Ascending aorta (tissue), 2 donors: ENCODE data around the gene HNRNPAB. TPM values are rescaled to one million over a fixed set of nuclear protein-coding genes. Genes with fewer than 3 reads are reported as not detected.

Experiments
- DNase-seq, 2 donors: peaks; one replicate each; pipeline ENCODE4 v3.0.0-alpha.2; 2019; ENCODE audit warnings: low spot score in 2 of 2
- H3K27ac ChIP-seq, 2 donors: fragments of 200-600 bp; sonication (generic); one replicate each; pipeline ENCODE4 v1.5.1; 2016 to 2017; ENCODE audit warnings: mild to moderate bottlenecking in 1 of 2
- H3K27me3 ChIP-seq: fragments of 200-600 bp; sonication (generic); one replicate; pipeline ENCODE4 v1.5.1; 2017
- H3K36me3 ChIP-seq, 2 donors: fragments of 200-600 bp; sonication (generic); one replicate each; pipeline ENCODE4 v1.5.1; 2016
- H3K4me1 ChIP-seq, 2 donors: fragments of 200-600 bp; sonication (generic); one replicate each; pipeline ENCODE4 v1.5.1; 2016 to 2017; ENCODE audit warnings: mild to moderate bottlenecking in 1 of 2
- H3K4me3 ChIP-seq, 2 donors: fragments of 200-600 bp; sonication (generic); one replicate each; pipeline ENCODE4 v1.5.1; 2016 to 2017; ENCODE audit warnings: mild to moderate bottlenecking in 1 of 2
- H3K9me3 ChIP-seq, 2 donors: fragments of 200-600 bp; sonication (generic); one replicate each; pipeline ENCODE4 v1.5.1; 2016
- CTCF ChIP-seq, 3 experiments: fragments of 200-600 bp in 2 of 3; fragments of 450-650 bp in 1 of 3; sonication (generic) in 2 of 3; IDR thresholded peaks; one replicate each; pipeline ENCODE4 v1.5.1; 2016 to 2019; ENCODE audit warnings: antibody characterized with exemption in 3 of 3, mild to moderate bottlenecking in 1 of 3, moderate library complexity in 1 of 3
- intact Hi-C: fragments of 100-400 bp; cut with DNase I; formaldehyde crosslinking; loops from one replicate; pipeline ENCODE4 v1.15.1; 2023
- total RNA-seq: library from RNA; depleted of rRNA; stranded (reverse); fragments of >200 nt; gene quantifications from one replicate; pipeline ENCODE4 v1.1.0, GENCODE V29; 2016

The HNRNPAB gene
- total RNA-seq, 1 donor from 2014 or later = 99.2 TPM

DNA sequence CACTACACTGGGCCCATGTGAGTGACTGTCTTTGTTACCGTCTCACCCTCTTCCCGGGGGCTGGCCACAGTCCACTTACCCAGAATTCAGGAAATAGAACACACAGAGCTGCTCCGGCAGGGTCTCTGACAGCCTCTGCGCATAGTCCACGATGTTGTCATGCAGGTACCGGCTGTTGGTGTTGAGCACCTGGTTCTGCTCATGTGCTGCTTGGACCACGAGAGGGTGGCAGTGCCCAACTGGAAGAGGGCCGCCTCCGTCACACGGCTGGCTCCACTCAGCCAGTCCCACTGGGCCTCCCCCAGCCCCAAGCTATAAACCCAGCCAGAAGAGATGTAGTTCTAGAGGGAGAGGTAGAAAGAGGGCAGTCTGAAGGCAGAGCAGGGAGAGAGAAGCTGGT, 25.5 kb downstream of the HNRNPAB start:
- H3K27me3 ChIP-seq = no peaks in the 10 kb centered on the region
- no peak for TF ChIP-seq CTCF (IDR thresholded peaks at IDR 0.05)
- peaks cover 10 to 18% of the 10 kb centered on the region in 2 donors for H3K4me1 ChIP-seq
- peaks cover 16 to 42% of the 10 kb centered on the region in 2 donors for H3K36me3 ChIP-seq
- H3K4me3 ChIP-seq = no peak overlapping the region
- H3K27ac ChIP-seq = no peak overlapping the region
- DNase-seq = no peak
- intact Hi-C loops = loop anchor here (5.0 kb wide), 1 partner anchor 1502 kb away; the partner anchor contains the start of gene MAML1
- no peaks in the 10 kb centered on the region for H3K9me3 ChIP-seq

- Histone ChIP-seq H3K27ac (peak overlapping the region; percentile 97), H3K27me3 (no peaks in the 10 kb centered on the region), H3K4me1 (peaks cover 10 to 18% of the 10 kb centered on the region in 2 donors), H3K9me3 (no peaks in the 10 kb centered on the region), H3K36me3 (peaks cover 16 to 38% of the 10 kb centered on the region in 2 donors), H3K4me3 (peak overlapping the region; percentile 81 to 87)
- intact Hi-C loops = loop anchor here (5.0 kb wide), 1 partner anchor 1501 kb away; the partner anchor contains the start of gene MAML1
- no peak for TF ChIP-seq CTCF (IDR thresholded peaks at IDR 0.05)
- DNase-seq = peak in 1 of 2 donors; percentile 79
Observed at GRCh38 chr5:178230879-178231538, 26.7 kb downstream of the HNRNPAB start.

DNA sequence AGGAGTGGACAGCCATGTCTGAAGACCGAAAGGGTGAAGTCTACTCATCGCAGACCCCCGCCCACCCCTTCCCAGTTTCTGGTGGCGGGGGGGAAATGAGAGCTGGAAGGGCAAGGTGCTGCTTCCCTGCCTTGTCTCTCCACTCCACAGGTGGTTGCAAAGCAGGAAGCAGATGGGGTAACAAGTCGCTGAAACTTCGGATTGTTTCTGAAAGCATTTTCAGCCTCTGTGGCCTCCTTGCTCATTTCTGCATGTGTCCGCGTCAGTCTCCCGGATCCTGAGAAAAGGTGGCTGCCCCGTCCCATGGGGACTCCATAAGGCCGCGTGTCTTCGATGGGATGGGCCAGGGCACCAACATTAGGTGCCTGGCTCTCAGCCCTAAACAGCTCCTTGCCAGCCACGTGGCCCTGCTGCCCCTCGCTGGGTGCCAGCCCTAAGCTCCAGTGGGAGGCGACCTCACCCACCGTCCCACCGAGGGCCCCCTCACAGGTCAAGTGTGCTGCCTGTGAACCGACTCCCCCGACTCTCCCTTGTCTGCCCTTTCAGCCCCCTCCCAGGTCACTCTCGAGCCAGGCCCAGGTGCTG, 27.3 kb downstream of the HNRNPAB start:
- peak overlapping the region; percentile 81 to 87 for H3K4me3 ChIP-seq
- H3K9me3 ChIP-seq = no peaks in the 10 kb centered on the region
- intact Hi-C loops = loop anchor here (1.0 to 5.0 kb wide), 3 partner anchors 26 to 1501 kb away; partner anchors contain the start of gene MAML1
- peaks cover 10 to 18% of the 10 kb centered on the region in 2 donors for H3K4me1 ChIP-seq
- H3K36me3 ChIP-seq = peaks cover 16 to 34% of the 10 kb centered on the region in 2 donors
- H3K27ac ChIP-seq = peak overlapping the region; percentile 97
- DNase-seq = no peak
- TF ChIP-seq CTCF (IDR thresholded peaks at IDR 0.05) = no peak
- H3K27me3 ChIP-seq = no peaks in the 10 kb centered on the region

DNA sequence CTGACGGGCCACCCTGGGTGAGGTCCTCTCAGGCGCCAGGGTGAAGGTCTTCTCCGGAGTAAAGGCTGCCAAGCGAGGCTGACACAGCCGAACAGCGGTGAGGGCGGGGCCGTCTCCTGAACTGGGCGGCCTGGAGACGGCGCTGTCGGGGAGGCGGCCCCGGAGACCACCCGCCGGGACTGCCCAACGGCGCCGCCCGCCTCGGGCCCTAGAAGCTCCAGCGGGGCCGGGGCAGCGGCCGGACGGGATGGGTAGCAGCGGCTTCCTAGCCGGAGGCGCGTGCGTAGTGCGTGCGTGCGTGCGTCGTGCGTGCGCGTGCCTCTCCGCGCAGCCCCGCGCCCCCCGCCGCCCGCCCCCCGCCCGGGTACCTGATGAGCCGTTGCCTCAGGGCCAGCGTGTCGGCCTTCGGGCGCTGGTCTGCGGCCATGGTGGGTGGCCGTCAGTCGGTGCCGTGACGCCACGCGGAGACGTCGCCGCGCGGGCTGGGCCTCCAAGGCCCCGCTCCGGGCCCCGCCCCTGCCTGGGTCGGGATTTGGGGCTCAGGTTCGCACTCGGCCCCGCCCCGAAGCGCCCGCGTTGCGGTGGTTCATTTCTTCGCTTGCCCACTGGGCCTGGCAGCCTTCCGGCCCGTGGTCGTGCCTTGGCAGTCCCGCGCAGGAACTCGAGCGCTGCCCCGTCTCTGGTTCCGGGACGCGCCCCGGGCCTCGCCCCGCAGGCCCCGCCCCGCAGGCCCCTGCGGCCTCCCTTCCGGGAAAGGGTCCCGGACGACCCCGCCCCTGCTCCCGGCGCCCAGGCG, 28.0 kb downstream of the HNRNPAB start, which contains the start of gene PHYKPL:
Gene PHYKPL, minus strand, starts transcription at position 679 of the 796 bp plus-strand sequence. Its CDS starts 252 bp downstream, at position 427.
- peak in 1 of 2 donors; percentile 84 for DNase-seq
- Histone ChIP-seq H3K27ac (peak within 1 kb of the TSS; percentile 97), H3K4me1 (peaks cover 10 to 18% of the 10 kb centered on the region in 2 donors), H3K36me3 (peaks cover 16 to 30% of the 10 kb centered on the region in 2 donors), H3K4me3 (peak within 1 kb of the TSS; percentile 81 to 87), H3K27me3 (no peaks in the 10 kb centered on the region), H3K9me3 (no peaks in the 10 kb centered on the region)
- TF ChIP-seq CTCF (IDR thresholded peaks at IDR 0.05) = peak in 1 of 3 experiments; percentile 10
- intact Hi-C loops = loop anchor here (1.0 to 5.0 kb wide), 3 partner anchors 27 to 1500 kb away; partner anchors contain the start of gene MAML1

DNA sequence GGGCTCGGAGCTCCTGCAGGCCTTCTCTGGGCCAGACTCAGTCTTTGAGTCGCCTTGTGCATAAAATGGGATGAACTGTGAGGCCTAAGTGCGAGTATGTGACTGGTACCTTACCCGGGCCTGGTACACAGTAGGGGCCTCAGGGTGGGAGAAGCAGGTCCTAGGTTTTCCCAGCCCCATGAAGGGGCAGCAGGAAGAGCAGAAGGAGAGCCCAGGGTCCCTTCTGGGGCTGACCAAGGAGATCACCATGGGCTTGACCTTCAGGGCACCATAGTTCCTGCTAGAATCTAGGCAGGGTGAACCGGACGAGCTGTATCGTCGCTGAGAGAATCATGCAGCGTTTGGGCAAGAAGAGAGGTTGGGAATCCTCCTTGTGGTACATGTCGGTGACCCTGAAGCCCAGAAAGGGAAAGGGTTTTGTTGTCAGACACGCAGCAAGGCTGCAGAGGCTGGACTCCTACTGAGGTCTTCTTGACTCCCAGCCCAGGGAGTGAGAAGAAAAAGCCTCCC, 28.6 kb downstream of the HNRNPAB start:
- no peaks in the 10 kb centered on the region for H3K27me3 ChIP-seq
- peaks cover 10 to 18% of the 10 kb centered on the region in 2 donors for H3K4me1 ChIP-seq
- intact Hi-C loops = loop anchor here (1.0 to 5.0 kb wide), 3 partner anchors 28 to 1499 kb away; partner anchors contain the start of gene MAML1

More for the DNA sequence above, 28.6 kb downstream of the HNRNPAB start:
- TF ChIP-seq CTCF (IDR thresholded peaks at IDR 0.05) = no peak
- H3K36me3 ChIP-seq = peaks cover 13 to 24% of the 10 kb centered on the region in 2 donors
- peak overlapping the region; percentile 81 to 87 for H3K4me3 ChIP-seq
- no peaks in the 10 kb centered on the region for H3K9me3 ChIP-seq
- H3K27ac ChIP-seq = peak overlapping the region; percentile 97
- no peak for DNase-seq
